Esophagus squamous epithelium (tissue), 4 donors: Measurements from ENCODE around the gene FOCAD.

Experiments
- CTCF ChIP-seq, 6 experiments: fragments of 450-650 bp in 4 of 6; fragments of 200-600 bp in 2 of 6; sonication (generic) in 2 of 6; IDR thresholded peaks; one replicate each; pipeline ENCODE4 v1.5.1; 2016 to 2019; ENCODE audit warnings: antibody characterized with exemption in 6 of 6, mild to moderate bottlenecking in 4 of 6, moderate library complexity in 4 of 6
- POLR2A ChIP-seq, 4 donors: fragments of 450-650 bp; IDR thresholded peaks; one replicate each; pipeline ENCODE4 v1.6.1; 2017; ENCODE audit warnings: antibody characterized with exemption in 4 of 4, mild to moderate bottlenecking in 4 of 4, moderate library complexity in 3 of 4

- TF ChIP-seq POLR2A (IDR thresholded peaks at IDR 0.05) (no peak), CTCF (IDR thresholded peaks at IDR 0.05) (no peak)
Observed at GRCh38 chr9:20634895-20635294, 49.2 kb upstream of the FOCAD start.
